ENCODE results near the gene TUBG2.

The TUBG2 gene

GRCh38 chr17:42682722-42683403 lies 23.8 kb downstream of the TUBG2 start:
- H3K4me3 ChIP-seq (ENCODE audit: low read depth, low read length): peak overlapping the region; percentile 61
- TF ChIP-seq, protein P1, sequence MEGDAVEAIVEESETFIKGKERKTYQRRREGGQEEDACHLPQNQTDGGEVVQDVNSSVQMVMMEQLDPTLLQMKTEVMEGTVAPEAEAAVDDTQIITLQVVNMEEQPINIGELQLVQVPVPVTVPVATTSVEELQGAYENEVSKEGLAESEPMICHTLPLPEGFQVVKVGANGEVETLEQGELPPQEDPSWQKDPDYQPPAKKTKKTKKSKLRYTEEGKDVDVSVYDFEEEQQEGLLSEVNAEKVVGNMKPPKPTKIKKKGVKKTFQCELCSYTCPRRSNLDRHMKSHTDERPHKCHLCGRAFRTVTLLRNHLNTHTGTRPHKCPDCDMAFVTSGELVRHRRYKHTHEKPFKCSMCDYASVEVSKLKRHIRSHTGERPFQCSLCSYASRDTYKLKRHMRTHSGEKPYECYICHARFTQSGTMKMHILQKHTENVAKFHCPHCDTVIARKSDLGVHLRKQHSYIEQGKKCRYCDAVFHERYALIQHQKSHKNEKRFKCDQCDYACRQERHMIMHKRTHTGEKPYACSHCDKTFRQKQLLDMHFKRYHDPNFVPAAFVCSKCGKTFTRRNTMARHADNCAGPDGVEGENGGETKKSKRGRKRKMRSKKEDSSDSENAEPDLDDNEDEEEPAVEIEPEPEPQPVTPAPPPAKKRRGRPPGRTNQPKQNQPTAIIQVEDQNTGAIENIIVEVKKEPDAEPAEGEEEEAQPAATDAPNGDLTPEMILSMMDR (IDR thresholded peaks at IDR 0.05; ENCODE audit: low read depth, low read length): no peak
- DNase-seq (ENCODE audit: low read depth, low spot score): peak; percentile 67
- in situ Hi-C loops (cut with HindIII; ENCODE audit: low sequenced_read_pairs): no loop called here

GRCh38 chr17:42683407-42684034 lies 24.4 kb downstream of the TUBG2 start:
- in situ Hi-C loops (cut with HindIII; ENCODE audit: low sequenced_read_pairs): no loop called here

DNA sequence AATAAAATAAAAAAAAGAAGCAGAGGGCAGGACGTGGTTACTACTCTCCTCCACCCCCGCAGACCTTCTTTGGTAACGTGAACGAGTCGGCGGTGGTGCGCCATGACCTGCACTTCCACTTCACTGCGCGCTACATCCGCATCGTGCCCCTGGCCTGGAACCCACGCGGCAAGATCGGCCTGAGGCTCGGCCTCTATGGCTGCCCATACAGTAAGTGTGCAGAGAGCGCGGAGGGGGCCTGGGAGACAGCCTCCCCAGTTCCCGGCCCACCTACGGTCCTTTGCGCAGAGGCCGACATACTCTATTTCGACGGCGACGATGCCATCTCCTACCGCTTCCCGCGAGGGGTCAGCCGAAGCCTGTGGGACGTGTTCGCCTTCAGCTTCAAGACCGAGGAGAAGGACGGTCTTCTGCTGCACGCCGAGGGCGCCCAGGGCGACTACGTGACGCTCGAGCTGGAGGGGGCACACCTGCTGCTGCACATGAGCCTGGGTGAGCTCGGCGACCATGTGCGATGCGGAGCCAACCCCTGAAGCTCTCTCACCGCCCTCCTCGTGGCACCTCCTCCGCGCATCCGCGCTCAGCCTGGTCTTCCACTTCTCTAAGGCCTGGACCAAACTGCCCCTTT lies 26.0 kb downstream of the TUBG2 start:
- no peak overlapping the region for H3K4me3 ChIP-seq (ENCODE audit: low read depth, low read length)
- DNase-seq (ENCODE audit: low read depth, low spot score): no peak
- TF ChIP-seq, protein P1 (IDR thresholded peaks at IDR 0.05; ENCODE audit: low read depth, low read length): no peak
- in situ Hi-C loops (cut with HindIII; ENCODE audit: low sequenced_read_pairs): no loop called here

More at GRCh38 chr17:42683407-42684034, 24.4 kb downstream of the TUBG2 start:
- H3K4me3 ChIP-seq (ENCODE audit: low read depth, low read length): peak overlapping the region; percentile 61
- TF ChIP-seq, protein P1 (IDR thresholded peaks at IDR 0.05; ENCODE audit: low read depth, low read length): no peak
- peak; percentile 45 for DNase-seq (ENCODE audit: low read depth, low spot score)

DNA sequence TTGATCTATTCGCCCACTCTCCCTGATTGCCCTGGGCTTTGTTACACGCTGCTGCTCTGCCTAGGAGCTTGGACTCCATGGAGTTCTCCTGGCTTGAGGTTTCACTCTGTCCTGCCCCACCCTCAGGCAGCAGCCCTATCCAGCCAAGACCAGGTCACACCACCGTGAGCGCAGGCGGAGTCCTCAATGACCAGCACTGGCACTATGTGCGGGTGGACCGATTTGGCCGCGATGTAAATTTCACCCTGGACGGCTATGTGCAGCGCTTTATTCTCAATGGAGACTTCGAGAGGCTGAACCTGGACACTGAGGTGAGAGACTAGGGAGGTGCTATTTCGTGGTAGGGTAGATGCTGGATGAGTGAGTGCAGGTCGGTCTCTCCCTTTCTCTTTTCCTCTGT lies 26.7 kb downstream of the TUBG2 start:
- in situ Hi-C loops (cut with HindIII; ENCODE audit: low sequenced_read_pairs): no loop called here
- TF ChIP-seq, protein P1 (IDR thresholded peaks at IDR 0.05; ENCODE audit: low read depth, low read length): no peak

GRCh38 chr17:42686520-42687128 lies 27.5 kb downstream of the TUBG2 start:
- DNase-seq (ENCODE audit: low read depth, low spot score): no peak
- in situ Hi-C loops (cut with HindIII; ENCODE audit: low sequenced_read_pairs): no loop called here

More for the DNA sequence above, 26.7 kb downstream of the TUBG2 start:
- no peak for DNase-seq (ENCODE audit: low read depth, low spot score)
- H3K4me3 ChIP-seq (ENCODE audit: low read depth, low read length): no peak overlapping the region

More at GRCh38 chr17:42686520-42687128, 27.5 kb downstream of the TUBG2 start:
- TF ChIP-seq, protein P1 (IDR thresholded peaks at IDR 0.05; ENCODE audit: low read depth, low read length): no peak
- H3K4me3 ChIP-seq (ENCODE audit: low read depth, low read length): no peak overlapping the region
